HG03442 (cell line): ENCODE measurements around the gene CFAP61.
"Not testable (repeated sequence)": the region's sequence is repeated elsewhere in the genome, so short reads cannot be mapped to it uniquely, and the experiment has no call there.

Source experiments
- ATAC-seq: cut with Tn5 transposase; IDR thresholded peaks from one replicate; pipeline ENCODE4 v1.9.1; 2021; ENCODE audit warnings: mild to moderate bottlenecking, moderate library complexity; ENCODE audit not compliant: unreplicated experiment

The CFAP61 gene

DNA sequence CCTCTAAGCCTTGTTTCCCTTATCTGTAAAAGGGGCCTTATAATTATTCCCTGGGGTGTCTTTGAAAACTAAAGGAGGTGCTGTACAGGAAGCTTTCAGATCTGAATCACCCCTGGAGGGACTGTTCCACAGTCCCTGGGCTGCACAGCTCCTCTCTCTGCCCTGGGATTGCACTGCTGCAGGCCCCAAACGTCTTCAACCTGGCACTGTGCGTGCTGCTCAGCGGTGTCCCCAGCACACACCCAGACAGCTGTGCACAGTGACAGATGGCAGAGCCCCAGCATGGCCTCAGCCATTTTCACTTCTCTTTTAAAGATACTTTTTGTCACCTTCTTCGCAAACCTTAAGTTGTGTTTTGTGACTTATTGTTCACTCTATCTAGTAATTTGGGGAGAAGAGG lies 264.9 kb downstream of the CFAP61 start:
- peak; percentile 90 for ATAC-seq

- ATAC-seq = no peak
These were observed 265.5 kb downstream of the CFAP61 start for GRCh38 chr20:20317621-20318364.

DNA sequence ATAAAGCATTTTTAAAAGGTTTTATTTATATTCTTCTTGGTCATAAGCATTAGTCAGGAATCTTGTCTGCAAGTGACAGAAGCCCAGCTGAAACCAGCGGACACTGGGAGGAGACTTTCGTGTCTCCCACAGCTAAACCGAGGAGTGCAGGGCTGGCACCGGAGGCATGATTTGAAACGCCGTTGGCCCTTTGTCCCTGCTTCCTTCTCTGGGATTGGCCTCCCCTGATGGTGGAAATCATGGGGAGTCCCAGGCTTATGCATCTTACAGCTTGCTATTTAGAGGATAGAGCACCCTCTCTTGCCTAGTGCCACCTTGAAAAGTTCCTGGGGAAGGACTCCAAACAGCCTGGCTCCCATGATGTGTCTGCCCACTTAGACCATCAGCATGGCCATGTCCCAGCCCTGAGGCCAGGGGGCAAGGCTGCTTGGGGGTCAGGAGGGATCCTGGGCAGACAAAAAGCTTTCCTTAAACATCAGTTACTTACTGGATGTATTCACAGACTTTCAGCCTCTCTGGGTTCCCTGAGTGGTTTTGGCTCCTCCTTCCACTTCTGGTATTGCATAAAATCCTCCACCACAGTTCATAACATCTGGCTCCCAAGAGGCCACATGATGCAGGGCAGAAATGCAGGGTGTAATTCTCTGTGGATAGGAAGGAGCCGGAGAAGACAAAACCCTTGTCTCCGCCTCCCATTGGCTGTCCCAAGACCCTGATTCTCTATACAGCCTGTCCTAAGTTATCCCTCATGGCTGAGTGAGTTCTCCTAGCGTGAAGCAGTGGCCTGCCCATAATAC lies 266.2 kb downstream of the CFAP61 start:
- ATAC-seq = no peak

DNA sequence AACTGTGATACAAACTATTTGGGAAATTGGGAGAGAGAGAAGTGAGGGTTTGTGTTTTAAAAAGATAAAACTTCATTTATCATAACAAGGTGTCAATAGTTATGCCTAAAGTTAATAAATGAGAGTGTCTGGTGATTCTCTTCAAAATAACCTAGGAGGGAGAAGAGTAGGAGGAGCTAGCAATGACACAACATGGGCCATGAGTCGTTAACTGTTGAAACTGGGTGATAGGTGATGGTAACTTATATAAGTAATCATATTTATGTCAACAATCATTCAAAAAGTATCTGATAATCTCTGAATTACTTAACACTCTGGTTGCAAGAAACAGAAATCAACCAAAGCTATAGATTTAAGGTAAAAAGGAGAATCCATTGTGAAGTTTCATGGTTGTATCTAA lies 268.8 kb downstream of the CFAP61 start:
- ATAC-seq = no peak

DNA sequence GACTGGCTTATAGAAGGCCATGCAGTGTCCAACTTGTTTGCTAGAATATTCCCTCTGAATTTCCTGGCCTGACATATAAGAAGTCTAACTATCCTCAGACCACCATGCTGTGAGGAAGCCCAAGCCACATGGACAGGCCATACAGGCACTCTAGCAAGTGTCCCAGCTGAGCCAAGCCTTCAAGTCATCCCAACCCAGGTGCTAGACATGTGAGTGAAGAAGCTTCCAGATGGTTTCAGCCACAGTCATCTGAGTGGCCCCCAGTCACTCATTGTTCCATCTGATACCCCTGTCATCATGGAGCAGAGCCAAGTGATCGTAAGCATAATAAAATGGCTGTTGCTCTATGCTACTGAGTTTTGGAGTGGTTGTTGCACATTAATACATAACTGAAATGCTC lies 269.6 kb downstream of the CFAP61 start:
- no peak for ATAC-seq

DNA sequence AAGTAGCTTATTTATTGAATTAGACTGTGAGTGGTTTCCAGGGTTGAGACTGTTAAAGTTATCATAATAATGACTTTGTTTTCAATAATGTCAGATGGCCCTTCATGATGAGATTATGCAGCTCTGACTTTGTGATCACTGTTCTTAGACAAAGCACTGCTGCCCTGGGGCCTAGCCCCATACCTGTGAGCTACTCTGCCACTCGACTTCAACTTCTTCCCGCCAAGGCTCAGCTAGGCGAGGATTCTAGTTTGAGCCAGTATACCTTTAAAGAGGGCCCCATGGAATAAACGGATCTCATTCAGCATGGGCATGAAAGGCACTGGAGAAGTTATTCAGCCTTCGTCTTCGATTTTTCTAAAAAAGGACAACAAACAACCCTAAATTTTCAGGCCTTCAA lies 270.6 kb downstream of the CFAP61 start:
- ATAC-seq = no peak

DNA sequence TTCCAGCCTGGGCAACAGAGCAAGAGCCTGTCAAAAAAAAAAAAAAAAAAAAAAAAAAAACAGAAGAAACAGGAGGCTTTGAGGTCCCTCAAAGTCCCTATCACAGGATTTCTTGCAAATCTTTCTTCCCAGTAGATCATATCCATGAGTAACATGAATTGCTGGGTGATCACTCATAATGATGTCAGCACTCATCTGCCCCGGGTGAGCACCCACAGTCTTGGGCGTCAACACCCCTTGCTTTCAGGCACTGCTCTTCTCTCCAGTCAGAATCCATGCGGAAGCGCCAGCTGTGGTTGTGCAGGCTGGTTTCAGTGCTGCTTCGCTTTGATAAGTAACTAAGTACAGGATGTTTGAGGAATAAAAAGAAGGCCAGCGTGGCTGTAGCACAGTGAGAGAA lies 275.4 kb downstream of the CFAP61 start:
- no peak for ATAC-seq

GRCh38 chr20:20329564-20329963 lies 277.2 kb downstream of the CFAP61 start:
- ATAC-seq = no peak

GRCh38 chr20:20331156-20331555 lies 278.8 kb downstream of the CFAP61 start:
- no peak for ATAC-seq

- ATAC-seq = no peak
These were observed 279.5 kb downstream of the CFAP61 start for GRCh38 chr20:20331817-20332216.

DNA sequence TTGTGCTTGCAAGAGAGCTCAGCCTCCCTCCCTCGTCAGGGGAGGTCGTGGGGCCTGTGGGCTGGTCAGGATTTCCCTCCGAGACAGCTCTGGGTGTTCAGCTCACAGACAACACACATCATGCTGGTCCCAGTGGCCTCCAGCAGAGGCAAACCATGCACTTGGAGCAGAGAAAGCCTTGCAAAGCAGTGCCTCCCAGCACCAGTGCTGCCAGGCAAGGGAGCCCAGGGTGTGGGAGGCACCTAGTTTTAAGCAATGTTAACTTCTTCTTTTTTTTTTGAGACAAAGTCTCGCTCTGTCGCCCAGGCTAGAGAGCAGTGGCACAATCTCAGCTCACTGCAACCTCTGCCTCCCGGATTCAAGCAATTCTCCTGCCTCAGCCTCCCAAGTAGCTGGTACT lies 281.5 kb downstream of the CFAP61 start:
- peak; percentile 34 for ATAC-seq

DNA sequence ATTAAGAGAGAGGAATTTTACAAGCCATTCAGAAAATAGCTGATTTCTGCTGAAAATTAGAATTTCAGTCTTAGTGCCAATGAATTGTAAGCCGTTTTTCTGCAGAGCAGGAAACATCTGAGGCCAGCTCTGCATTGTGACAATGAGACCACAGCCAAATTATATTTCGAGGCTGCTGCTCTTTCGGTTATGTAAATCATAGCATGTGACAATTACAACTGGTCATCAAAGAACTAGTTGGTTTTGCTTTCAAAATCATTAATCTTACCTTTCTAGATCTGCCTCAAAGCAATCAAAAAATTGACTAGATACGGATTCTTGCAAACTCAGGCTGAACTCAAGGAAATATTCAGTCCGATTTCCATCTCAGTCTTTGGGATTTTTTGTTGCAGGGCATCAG lies 282.2 kb downstream of the CFAP61 start:
- peak; percentile 96 for ATAC-seq

DNA sequence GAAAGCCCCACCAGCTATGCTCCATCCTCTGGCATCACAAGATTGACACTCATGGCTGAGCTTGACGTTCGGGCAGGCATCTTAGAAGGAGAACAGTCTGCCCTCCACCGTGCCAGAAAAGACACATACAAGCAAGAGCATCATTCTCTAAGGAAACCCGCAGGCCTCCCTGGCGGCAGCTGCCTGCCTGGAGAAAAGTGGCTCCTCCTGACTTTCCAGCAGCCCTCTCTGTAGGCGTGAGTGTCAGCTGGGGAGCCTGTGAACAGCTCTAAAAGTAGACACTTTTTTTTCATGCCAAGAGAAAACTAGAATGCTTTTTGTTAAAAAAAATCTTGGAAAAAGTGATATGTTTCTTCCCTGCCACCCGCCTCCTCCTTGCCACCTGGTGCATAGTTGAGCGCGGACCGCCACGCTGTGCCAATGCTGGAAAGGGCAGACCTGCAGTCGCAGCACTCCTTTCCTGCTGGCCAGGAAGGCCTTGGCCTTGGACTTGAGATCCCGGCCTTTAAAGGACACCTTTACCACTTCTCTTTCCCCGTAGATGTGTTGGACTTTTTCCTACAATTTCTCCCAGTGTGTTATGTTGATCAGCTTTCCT lies 285.9 kb downstream of the CFAP61 start:
- no peak for ATAC-seq

DNA sequence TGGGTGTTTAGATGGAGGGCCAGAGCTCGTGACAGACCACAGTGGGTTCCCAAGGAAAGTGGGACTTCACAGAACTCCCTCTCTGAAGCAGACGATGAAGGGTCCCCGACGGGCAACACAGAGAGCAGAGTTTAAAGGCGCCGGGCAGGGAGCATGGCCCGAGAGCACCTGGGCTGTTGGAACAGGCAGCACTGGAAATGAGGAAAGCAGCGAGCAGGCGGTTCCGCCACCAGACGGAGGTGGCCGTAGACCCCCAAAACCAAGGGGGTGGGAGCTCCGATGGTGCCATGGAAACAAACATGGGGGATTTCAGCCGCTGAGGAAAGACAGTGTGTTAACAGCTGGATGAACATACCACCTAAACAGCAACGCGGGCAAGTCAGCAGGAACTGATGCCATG lies 288.1 kb downstream of the CFAP61 start:
- no peak for ATAC-seq

DNA sequence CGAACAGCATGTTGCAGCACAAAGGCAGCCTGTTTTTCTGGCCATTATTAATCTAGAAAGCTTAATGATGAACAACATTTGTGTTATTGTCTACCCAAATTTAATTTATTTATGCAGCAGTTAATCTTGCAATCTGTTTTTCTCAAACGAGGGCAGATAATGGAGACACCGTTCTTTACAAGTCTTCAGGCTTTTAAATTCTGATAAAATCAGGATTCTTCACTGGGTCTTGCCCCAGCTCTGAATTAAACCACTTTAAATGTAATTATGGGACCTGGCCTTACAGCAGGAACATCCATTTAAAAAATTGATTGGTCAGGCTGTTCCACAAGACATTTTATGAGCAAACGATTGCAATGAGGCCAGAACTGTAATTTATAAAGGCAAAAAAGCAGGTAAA lies 289.0 kb downstream of the CFAP61 start:
- no peak for ATAC-seq

DNA sequence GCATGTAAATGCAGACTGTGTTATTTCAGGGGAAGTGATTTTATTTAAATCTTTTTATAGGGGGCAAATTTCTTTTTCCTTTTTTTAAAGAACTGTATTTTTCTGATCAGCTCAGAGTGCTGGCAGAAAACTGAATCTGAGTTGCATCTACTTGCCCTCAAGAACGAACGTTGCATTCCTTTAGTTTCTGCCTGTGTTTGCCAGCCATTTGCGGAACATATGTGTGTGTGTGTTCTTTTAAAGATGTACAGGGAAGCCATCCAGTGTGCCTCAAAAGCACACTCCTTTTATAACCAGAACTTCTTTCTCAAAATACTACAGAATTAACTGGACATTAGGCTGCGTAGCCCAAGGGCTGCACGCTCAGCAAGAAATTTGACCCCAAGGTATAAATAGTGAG lies 289.7 kb downstream of the CFAP61 start:
- no peak for ATAC-seq

GRCh38 chr20:20343932-20344331 lies 291.6 kb downstream of the CFAP61 start:
- no peak for ATAC-seq

DNA sequence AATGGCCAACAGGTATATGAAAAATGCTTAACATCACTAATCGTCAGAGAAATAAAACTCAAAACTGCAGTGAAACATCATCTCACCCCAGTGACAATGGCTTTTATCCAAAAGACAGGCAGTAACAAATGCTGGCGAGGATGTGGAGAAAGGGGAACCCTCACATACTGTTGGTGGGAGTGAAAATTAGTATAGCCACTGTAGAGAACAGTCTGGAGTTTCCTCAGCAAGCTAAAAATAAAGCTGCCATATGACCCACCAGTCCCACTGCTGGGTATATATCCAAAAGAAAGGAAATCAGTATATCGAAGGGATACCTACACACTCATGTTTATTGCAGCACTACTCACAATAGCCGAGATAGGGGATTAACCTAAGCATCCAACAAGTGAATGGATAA lies 292.1 kb downstream of the CFAP61 start:
- no peak for ATAC-seq

- ATAC-seq = no peak
These were observed 301.2 kb downstream of the CFAP61 start for GRCh38 chr20:20353576-20353975.

GRCh38 chr20:20355503-20355902 lies 303.2 kb downstream of the CFAP61 start:
- not testable (repeated sequence) for ATAC-seq

DNA sequence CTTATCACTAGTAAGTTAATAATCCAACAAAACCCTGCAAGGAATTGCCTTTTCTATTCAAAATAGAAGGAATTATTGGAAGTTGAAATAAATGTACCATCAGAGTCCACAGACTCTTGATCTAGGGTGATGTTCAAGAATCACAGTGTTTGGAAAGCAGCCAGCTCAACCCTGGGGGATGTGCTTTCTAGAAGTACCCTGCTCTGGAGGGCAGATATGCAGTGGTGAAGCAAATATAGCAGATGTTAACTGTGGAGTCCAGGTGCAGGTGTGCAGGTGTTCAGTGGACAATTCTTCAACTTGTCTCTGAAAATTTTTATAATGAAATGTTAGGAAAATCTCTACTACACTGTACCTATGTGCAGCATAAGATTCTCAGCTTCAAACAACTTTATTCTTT lies 306.5 kb downstream of the CFAP61 start:
- ATAC-seq = no peak

- ATAC-seq = no peak
These were observed 307.3 kb downstream of the CFAP61 start for GRCh38 chr20:20359628-20360027.
